HG02610 (cell line): ENCODE data around the gene DNASE2.

ENCODE experiments used
- ATAC-seq: cut with Tn5 transposase; IDR thresholded peaks from one replicate; pipeline ENCODE4 v1.9.1; 2021; ENCODE audit warnings: mild to moderate bottlenecking, moderate library complexity; ENCODE audit not compliant: unreplicated experiment

The DNASE2 gene

DNA sequence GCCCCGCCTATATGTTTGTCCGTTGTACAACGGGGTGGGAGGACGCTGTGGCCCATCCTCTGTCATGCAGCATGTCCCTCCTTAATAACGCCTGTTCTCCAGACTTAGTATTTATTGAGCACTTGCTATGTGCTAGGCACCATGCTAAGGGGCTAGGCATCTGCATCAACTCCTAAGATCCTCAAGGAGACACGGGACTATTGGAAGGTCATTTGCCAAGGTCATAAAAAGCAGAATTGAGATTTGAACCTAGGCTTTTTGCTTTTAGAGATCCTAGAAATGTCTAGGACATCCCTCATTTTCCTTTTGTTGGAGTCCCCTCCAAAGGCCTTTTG lies 44.8 kb downstream of the DNASE2 start:
- no peak for ATAC-seq

DNA sequence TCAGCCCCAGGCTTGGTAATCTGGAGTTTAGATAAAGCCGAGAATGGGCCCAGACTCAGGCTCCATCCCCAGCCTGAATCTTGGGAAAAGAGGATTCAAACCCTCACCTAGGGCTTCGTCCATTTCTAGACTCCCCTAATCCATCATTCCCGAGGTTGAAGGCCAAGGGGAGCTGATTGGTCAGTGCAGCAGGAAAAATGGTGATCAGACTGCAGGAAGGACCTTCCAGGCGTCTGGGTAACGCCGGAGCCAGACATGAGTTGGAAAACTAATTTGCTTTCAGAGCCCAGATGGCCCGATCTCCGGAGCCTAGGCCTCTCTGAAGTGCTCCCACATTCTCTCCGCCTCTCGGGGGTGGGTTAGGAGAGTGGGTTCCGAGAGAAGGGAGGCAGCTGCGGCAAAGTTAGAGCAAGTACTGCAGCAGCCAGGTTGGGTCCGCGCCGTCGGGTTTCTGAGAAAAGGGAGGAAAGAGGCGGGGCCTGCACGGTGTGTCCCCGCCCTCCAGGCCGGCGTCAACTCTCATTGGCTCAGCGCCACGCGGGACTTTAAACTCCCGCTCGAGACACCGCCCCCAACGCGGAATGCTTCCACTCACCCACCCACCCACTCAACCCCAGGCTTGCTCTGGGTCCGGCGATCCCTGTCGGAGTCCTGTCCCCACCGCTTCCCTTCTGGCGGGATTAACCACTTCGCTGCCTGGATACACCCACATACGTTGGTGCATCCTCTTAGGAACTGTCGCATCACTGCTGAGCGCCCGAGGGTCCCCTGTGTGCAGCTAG lies 46.1 kb downstream of the DNASE2 start:
- ATAC-seq = no peak

DNA sequence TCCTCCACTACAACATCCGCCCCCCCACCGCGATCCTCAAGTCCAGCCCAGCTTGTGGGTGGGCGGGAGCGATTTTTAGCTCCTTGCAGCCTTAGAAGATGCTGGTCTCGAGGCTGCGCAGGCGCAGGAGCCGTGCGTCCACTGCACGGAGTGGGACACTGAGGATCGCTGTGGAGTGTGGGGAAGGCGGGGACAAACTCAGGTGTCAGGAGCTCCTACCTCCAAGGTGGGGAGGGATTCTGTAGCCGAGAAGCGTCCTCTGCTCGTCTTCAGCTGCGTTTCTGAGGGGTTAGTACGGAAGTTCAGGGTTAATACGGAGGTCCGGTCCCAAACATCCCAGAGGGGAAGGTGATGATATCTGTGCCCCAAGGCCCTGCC lies 46.7 kb downstream of the DNASE2 start, which contains the start of gene RTBDN:
Gene RTBDN (minus strand): TSS at position 14 of the 378 bp plus-strand sequence. CDS start 4,600 bp downstream, outside the sequence.
- no peak for ATAC-seq

DNA sequence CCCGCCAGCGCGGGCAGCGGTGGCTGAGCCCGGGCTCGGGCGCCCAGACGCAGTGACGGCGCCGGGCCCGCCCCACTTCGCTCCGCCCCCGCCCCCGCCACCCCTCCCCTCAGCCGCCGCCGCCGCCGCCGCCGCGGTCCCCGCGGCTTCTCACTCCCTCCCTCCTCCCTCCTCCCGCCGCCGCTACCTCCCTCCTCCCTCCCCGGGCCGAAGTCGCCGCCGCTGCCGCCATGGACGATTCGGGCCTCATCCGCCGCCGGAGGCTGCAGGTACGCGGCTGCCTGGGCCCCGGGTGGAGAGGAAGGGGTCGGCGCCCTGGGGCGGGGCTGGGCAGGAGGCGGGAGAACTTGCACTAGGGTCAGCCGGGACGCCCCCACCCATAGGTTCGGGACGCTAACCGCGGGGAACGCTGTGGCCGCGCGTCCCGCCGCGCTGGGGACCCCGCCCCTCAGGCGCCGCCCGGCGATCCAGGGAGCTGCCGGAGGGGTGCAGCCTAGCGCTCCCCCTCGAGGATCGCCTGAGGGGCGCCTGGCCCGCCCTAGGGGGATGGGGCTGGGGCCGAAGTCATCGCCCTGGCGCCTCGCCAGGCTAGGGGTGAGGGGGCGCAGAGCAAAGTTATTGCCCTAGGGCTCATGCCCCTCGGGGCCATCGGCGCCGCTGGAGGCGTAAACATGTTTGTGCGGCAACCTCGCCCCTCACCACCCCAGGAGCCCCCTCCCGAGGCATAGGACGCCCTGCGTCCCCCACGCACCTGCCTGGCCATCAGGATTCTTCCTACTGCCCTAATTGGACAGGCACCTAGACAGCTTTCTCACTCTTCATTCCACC lies 47.3 kb downstream of the DNASE2 start:
- ATAC-seq = no peak

DNA sequence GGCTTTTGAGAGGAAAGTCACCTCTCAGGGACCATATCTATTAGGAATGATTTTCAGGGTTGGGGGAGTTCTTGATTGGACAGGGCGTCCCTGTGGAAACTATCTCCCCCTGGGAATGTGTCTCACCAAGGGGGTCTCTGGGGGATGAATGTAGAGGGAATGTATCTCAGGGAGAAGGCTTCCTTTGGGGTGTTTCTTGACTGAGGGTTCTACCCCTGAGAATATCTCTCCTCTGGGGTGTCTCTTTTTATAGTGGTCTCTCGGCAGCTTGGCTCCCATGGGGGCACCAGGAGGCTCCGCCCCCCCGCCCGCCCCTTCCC lies 47.9 kb downstream of the DNASE2 start:
- no peak for ATAC-seq

DNA sequence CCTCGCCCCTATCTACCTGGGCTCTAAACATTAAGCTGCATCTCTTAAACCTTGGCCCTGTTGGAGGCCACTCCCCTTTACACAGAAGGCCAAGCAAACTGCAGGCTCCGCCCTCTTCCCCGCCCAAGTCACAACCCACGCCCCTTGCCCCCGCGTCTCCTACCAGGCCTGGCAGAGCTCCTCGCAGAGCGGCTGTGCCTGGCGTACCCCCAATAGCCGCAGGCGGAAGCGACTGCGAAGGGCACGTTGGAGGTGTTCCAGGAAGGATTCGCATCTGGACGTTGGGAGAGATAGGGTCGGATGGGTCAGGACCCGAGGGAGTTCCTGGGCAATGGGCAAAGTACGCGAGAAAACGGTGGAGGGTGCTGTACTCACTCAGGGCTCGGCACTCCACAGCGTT lies 52.8 kb downstream of the DNASE2 start:
- no peak for ATAC-seq

DNA sequence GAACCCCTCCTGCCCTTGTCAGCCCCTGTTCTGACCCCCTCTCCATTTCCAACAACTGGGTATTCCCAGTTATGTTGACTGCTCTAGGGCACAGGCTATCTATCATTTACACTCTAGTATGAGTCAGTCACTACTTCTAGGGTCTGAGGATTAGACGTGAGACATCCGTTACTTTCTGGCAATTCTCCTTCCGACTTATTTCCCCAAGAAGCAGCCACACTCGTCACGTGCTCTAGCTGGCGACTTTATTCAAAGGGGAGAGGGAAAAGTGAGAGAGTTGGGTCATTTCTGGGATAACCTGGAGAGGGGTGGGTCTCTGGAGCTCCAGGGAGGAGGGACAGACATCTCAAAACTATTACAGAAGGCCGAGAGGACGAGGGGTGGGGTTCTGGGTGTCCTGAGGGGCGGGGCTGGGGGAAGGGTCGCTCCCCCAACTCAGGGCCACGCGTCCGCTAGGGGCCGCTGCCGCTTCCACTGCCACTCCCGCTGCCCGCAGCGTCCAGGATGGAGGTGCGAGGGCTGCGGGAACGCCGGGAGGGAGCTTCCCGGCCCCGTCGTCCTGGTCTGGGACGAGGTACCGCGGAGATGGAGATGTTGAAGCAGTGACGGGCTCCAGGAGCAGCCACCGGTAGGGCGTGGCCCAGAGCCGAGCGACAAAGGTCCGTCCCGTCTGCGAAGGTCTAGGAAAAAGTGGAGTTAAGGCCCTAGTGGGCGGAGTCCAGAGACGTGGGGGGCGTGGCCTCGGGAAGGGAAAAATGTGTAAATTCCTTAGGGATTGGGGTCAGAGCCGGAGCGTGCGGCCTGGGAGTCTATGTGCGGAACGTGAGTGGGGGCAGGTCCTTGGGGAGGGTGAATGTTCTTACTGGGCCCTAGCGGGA lies 55.8 kb downstream of the DNASE2 start:
- no peak for ATAC-seq
